Keratinocyte (primary cell): ENCODE measurements around the gene STK32C. TPM values are rescaled to one million over a fixed set of nuclear protein-coding genes. Genes with fewer than 3 reads are reported as not detected.
"Not testable (repeated sequence)": the region's sequence is repeated elsewhere in the genome, so short reads cannot be mapped to it uniquely, and the experiment has no call there.

ENCODE experiments used
- DNase-seq: peaks from one replicate; pipeline ENCODE4 v3.0.0-alpha.2; 2011; ENCODE audit warnings: low read depth, missing footprints, low spot score
- FAIRE-seq: peaks from 2 replicates; lab custom pipeline; 2011; peaks lifted over from hg19 to GRCh38; lab: Jason Lieb, UNC
- H2AFZ ChIP-seq: 2 replicates; pipeline ENCODE4 v1.6.0; 2012; ENCODE audit warnings: low read length, control low read depth, inconsistent platforms; ENCODE audit not compliant: control insufficient read depth
- H3K27ac ChIP-seq: 2 replicates; pipeline ENCODE4 v1.5.1; 2011; ENCODE audit warnings: low read length; ENCODE audit not compliant: control insufficient read depth, insufficient read depth
- H3K27me3 ChIP-seq: 3 replicates; pipeline ENCODE4 v1.6.0; 2011; ENCODE audit warnings: low read length; ENCODE audit not compliant: control insufficient read depth, insufficient read depth; ENCODE audit errors: extremely low read depth
- H3K36me3 ChIP-seq, 2 experiments: 2 replicates in 1 of 2; 3 replicates in 1 of 2; pipeline ENCODE4 v1.5.1; 2011; ENCODE audit warnings: low read length in 2 of 2, mild to moderate bottlenecking in 1 of 2; ENCODE audit not compliant: control insufficient read depth in 2 of 2, insufficient read depth in 2 of 2; ENCODE audit errors: extremely low read depth in 1 of 2
- H3K4me1 ChIP-seq: 3 replicates; pipeline ENCODE4 v1.5.1; 2011; ENCODE audit warnings: low read length; ENCODE audit not compliant: control insufficient read depth, insufficient read depth; ENCODE audit errors: extremely low read depth
- H3K4me2 ChIP-seq: 3 replicates; pipeline ENCODE4 v1.6.0; 2011; ENCODE audit warnings: low read depth, low read length; ENCODE audit not compliant: control insufficient read depth, insufficient read depth; ENCODE audit errors: extremely low read depth
- H3K4me3 ChIP-seq, 3 experiments: fragments of 200-600 bp in 1 of 3; sonication (generic) in 1 of 3; 2 replicates in 2 of 3; 3 replicates in 1 of 3; pipeline ENCODE4 v1.5.1; 2011 to 2016; ENCODE audit warnings: low read length in 3 of 3, mild to moderate bottlenecking in 3 of 3, control low read depth in 2 of 3, inconsistent platforms in 1 of 3, low read depth in 1 of 3, mixed read lengths in 1 of 3, mixed run types in 1 of 3, moderate library complexity in 1 of 3; ENCODE audit not compliant: control insufficient read depth in 2 of 3, insufficient read depth in 2 of 3; ENCODE audit errors: extremely low read depth in 1 of 3
- H3K79me2 ChIP-seq: 2 replicates; pipeline ENCODE4 v1.6.0; 2012; ENCODE audit warnings: low read length; ENCODE audit not compliant: control insufficient read depth, insufficient read depth
- H3K9ac ChIP-seq: 3 replicates; pipeline ENCODE4 v1.6.0; 2011; ENCODE audit warnings: low read length; ENCODE audit not compliant: control insufficient read depth, insufficient read depth; ENCODE audit errors: extremely low read depth
- H3K9me1 ChIP-seq: 3 replicates; pipeline ENCODE4 v1.6.0; 2011; ENCODE audit warnings: low read length; ENCODE audit not compliant: control insufficient read depth, insufficient read depth; ENCODE audit errors: extremely low read depth
- H3K9me3 ChIP-seq: 2 replicates; pipeline ENCODE4 v1.5.1; 2012; ENCODE audit warnings: low read depth, low read length; ENCODE audit not compliant: control insufficient read depth
- H4K20me1 ChIP-seq: 3 replicates; pipeline ENCODE4 v1.6.0; 2011; ENCODE audit warnings: low read length; ENCODE audit not compliant: control insufficient read depth, insufficient read depth; ENCODE audit errors: extremely low read depth
- EZH2 ChIP-seq: IDR thresholded peaks from one replicate; pipeline ENCODE4 v1.6.1; 2012; ENCODE audit warnings: inconsistent platforms, mild to moderate bottlenecking, low read length, moderate library complexity
- dilution Hi-C: fragments of 300-500 bp; cut with MboI; formaldehyde crosslinking; loops from one replicate; pipeline ENCODE4 v1.7.0; 2020; ENCODE audit warnings: low sequenced_read_pairs; ENCODE audit not compliant: extremely low pct_ligation_motif_present
- polyA plus RNA-seq, 5 experiments: library from polyadenylated mRNA; depleted of rRNA in 3 of 5; stranded (reverse) in 3 of 5; stranded (forward) in 1 of 5; unstranded in 1 of 5; fragments of >200 nt; gene quantifications; 1 replicate in 1 of 5; 2 replicates in 3 of 5; 3 replicates in 1 of 5; pipeline versions ENCODE4 v1.2.1 to v1.2.3, GENCODE V29; 2011 to 2012; ENCODE audit warnings: missing spikeins in 2 of 5, low read depth in 1 of 5, low replicate concordance in 1 of 5
- TF ChIP-seq, protein P1 (sequence below), 3 experiments: IDR thresholded peaks in 1 of 3; conservative IDR thresholded peaks in 1 of 3; optimal IDR thresholded peaks in 1 of 3; 2 replicates in 2 of 3; 3 replicates in 1 of 3; pipeline versions ENCODE3 to v1.5.1; 2011; ENCODE audit warnings: low read length in 3 of 3, mild to moderate bottlenecking in 3 of 3, moderate library complexity in 2 of 3, control low read depth in 1 of 3, inconsistent platforms in 1 of 3; ENCODE audit not compliant: insufficient read depth in 2 of 3; ENCODE audit errors: extremely low read depth in 1 of 3

STK32C gene
- polyA plus RNA-seq, 1 donor (not counting 4 experiments of a cell fraction or from before 2014, with no cell fraction given) = 4.1 TPM

- H3K36me3 ChIP-seq = no peaks in the 10 kb centered on the region
- DNase-seq (no peak), FAIRE-seq (no peak)
- dilution Hi-C loops = no loop called here
- no peak overlapping the region for H3K9ac ChIP-seq
- no peaks in the 10 kb centered on the region for H3K79me2 ChIP-seq
- H3K4me1 ChIP-seq = no peaks in the 10 kb centered on the region
- H4K20me1 ChIP-seq = no peaks in the 10 kb centered on the region
- TF ChIP-seq, protein P1, sequence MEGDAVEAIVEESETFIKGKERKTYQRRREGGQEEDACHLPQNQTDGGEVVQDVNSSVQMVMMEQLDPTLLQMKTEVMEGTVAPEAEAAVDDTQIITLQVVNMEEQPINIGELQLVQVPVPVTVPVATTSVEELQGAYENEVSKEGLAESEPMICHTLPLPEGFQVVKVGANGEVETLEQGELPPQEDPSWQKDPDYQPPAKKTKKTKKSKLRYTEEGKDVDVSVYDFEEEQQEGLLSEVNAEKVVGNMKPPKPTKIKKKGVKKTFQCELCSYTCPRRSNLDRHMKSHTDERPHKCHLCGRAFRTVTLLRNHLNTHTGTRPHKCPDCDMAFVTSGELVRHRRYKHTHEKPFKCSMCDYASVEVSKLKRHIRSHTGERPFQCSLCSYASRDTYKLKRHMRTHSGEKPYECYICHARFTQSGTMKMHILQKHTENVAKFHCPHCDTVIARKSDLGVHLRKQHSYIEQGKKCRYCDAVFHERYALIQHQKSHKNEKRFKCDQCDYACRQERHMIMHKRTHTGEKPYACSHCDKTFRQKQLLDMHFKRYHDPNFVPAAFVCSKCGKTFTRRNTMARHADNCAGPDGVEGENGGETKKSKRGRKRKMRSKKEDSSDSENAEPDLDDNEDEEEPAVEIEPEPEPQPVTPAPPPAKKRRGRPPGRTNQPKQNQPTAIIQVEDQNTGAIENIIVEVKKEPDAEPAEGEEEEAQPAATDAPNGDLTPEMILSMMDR (optimal IDR thresholded peaks at IDR 0.05 in 1 of 3, IDR thresholded peaks at IDR 0.05 in 1 of 3, conservative IDR thresholded peaks at IDR 0.05 in 1 of 3; ENCODE audit: extremely low read depth in 1 of 3, insufficient read depth in 2 of 3, low read length in 3 of 3) = no peak
- no peak for TF ChIP-seq EZH2
- no peaks in the 10 kb centered on the region for H3K27me3 ChIP-seq
- no peak overlapping the region for H3K4me2 ChIP-seq
- no peaks in the 10 kb centered on the region for H3K9me1 ChIP-seq
- no peak overlapping the region for H3K27ac ChIP-seq
- H3K9me3 ChIP-seq = no peaks in the 10 kb centered on the region
- no peak overlapping the region for H2AFZ ChIP-seq
- no peak overlapping the region for H3K4me3 ChIP-seq
Observed at GRCh38 chr10:132296666-132297443, 10.9 kb downstream of the STK32C start.

DNA sequence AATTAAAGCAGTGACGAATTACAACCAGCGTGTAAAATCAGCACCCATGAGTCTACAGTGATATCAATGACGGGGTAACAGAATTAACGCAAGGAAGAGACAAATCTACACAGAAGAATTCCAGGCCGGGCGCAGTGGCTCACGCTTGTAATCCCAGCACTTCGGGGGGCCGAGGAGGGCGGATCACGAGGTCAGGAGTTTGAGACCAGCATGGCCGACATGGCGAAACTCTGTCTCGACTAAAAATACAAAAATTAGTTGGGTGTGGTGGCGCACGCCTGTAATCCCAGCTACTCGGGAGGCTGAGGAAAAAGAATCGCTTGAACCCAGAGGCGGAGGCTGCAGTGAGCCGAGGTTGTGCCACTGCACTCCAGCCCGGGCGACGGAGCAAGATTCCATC, 12.3 kb downstream of the STK32C start:
- H3K36me3 ChIP-seq, H3K79me2 ChIP-seq, H2AFZ ChIP-seq, H3K9ac ChIP-seq, H3K27me3 ChIP-seq, FAIRE-seq, H3K4me2 ChIP-seq, H3K4me1 ChIP-seq, DNase-seq, H3K9me1 ChIP-seq, H4K20me1 ChIP-seq, H3K4me3 ChIP-seq, H3K27ac ChIP-seq, dilution Hi-C loops, H3K9me3 ChIP-seq: not testable (repeated sequence)
